NCI-H1436 treated with DMSO at 0.1 percent for 48 hours (cell line): ENCODE measurements around the gene USP31.

Source experiments
- DNase-seq: peaks from one replicate; lab custom pipeline; 2025; lab: John Stamatoyannopoulos, UW

The USP31 gene

DNA sequence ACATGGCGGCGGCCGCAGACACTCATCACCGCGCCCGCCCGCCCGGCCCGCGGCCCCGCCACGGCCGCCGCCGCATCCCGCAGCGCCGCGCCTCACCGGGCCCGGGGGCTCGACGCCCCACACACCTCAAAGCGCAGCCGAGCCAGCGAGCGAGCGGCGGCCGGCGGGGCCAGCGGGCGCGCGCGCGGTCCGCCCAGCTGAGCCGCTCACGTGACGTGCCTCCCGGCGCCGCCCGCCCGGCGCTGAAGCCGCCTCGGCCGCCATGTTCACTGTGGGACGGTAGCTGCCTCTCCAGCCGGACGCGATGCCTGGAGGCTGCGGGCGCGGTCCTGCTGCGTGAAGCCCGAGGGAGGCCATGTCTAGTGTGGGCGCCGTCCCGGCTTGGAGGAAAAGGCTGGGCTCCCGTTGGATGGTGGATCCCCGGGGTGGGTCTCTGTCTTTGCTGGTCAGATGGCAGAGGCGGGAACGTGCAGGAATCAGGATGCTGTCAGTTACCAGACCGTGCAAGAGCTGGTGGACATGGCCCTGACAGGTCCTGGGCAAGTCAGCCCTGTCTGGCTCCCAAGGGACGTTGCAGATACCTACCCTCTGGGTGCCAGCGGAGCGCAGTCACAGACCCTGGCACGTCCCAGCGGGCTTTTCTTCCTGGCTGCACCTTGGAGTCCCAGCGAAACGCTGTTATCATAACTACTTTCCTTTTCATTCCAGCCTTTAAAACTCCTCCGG, at the start of gene USP31:
TSS of gene USP31 (minus strand) at position 186 of the 726 bp plus-strand sequence. CDS start at position 4, 182 bp downstream.
- peak; percentile 68 for DNase-seq

DNA sequence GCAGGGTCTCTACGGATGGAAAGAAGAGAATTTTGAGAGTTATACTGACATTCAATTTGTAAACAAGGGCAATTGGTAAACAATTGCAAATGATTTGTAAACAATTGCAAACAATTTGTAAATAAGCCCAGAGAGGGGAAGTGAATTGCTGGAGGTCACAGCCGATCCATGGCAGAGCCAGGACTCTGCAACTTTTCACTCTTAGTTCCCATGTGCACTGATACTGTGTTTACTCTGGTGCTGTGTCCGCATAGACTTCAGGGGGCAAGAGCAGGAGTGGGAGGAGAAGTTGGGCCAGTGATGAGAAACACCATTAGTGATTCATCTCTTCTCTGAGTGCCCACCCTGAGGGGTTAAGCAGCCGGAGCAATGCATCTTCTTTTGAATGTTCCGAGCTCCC, 47.3 kb upstream of the USP31 start:
- no peak for DNase-seq

GRCh38 chr16:23195366-23195978, 46.2 kb upstream of the USP31 start:
- DNase-seq = no peak

DNA sequence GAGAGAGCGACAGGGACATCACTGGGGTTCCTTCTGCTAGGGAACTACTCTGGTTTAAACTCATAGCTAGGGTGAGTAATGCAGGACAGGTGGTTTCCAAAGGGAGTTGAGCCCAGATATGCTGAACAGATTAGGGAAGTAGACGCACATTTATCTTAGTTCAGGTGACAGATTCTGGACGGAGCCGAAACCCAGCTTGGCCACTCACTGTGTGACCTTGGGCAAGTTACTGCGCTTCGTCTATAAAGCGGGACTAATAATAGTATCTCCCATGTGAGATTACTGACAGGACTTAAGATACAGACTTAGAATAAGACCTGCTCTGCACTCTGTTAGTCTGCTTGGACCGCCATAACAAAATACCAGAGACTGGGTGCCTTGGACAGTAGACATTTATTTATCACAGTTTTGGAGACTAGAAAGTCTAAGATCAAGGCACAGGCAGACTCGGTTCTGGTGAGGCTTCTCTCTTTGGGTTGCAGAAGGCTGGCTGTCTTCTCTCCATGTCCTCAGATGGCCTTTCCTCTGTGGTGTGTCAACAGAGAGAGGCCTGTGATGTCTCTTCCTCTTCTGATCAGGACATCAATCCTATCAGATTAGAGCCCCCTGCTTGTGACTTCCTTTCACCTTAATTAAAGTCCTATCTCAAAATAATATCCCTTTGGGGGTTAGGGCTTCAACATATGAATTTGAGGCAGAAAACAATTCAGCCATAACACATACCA, 45.4 kb upstream of the USP31 start:
- no peak for DNase-seq

- no peak for DNase-seq
These were observed 39.7 kb upstream of the USP31 start for GRCh38 chr16:23188911-23189310.

DNA sequence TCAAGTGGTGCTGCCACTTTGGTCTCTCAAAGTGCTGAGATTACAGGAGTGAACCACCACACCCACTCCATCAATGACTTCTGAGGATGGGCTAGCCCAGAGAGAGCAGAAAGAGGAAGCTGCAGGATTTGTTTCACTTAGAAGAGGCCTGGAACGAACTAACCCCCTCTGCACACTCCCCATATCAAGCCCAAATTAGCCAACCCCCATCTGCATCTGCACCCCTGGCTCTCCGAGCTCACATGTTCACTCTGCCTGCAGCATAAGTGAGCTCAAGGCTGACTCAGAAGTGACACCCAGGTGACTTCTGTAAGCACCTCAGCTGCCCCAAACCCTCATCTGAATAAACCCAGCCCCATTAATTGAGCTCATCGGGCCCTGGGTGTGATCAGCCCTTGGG, 38.1 kb upstream of the USP31 start:
- DNase-seq = no peak

DNA sequence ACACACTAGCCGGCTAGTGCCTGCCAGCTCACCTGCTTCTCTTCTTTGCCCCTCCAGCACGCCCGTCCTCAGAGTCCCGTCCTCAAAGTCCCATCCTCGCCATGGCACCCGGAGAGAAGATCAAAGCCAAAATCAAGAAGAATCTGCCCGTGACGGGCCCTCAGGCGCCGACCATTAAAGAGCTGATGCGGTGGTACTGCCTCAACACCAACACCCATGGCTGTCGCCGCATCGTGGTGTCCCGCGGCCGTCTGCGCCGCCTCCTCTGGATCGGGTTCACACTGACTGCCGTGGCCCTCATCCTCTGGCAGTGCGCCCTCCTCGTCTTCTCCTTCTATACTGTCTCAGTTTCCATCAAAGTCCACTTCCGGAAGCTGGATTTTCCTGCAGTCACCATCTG, 36.9 kb upstream of the USP31 start:
- no peak for DNase-seq

DNA sequence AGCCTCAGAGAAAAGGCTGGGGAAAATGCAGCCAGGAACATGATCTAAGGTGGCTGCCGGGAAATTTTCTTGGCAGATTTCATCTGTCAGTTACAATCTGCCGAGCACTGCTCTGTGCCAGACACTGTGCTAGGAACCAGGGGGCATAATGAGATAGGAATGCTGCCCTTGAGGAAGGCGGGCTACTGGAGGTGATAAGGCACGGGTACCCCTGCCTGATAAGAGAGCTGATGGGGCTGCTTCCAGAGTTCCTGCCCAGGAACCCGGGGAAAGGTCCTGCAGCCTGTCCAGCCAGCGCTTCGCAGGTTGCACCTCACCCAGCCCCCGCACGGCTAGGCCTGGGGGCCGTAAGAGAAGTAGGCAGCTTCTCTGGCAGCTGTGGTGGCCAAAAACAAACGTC, 36.4 kb upstream of the USP31 start:
- DNase-seq = no peak

- no peak for DNase-seq
These were observed 34.3 kb upstream of the USP31 start for GRCh38 chr16:23183543-23183862.

DNA sequence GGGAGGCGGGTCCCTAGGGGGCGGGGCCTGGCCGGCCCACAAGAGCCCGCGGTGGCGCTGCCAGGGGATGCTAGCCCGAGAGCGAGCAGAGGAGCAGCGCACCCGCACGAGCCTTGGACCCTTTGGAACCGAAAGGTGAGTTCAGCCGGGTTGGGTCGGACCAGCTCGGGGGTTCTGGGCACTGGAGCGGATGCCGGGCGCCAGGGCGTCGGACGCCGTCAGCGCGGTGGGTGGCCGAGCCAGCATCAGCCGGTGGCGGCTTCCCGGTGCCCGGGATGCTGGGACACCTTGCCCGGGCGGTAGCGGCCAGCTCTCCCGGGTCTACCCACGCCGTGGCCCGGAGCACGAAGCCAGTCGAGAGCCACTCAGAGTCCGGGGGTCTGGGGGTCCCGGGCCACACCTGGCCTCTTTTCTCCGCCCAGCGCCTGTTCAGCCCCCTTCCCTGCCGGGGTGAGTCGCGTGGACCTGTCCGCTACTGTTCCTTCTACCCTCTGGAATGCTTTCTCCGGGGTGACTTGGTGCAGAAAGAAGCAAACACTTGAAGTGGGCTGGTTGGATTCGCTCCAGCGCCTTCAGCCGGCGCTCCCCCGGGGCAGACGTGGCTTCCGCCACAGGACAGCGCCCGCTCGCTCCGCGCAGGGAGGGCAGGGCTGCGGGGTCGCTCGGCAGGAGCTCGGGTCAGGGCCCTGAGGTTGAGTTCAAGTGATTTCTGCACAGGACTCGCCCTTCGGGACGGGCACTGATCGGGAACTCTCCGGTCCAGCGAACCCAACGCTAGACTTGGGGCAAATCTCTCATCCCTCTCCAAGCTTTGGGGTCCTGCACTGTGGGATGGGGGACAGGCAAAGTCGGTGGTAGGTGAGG, 33.7 kb upstream of the USP31 start, which contains the start of gene SCNN1G:
TSS of gene SCNN1G (plus strand) at position 67 of the 864 bp plus-strand sequence. CDS start 3,527 bp downstream, outside the sequence.
- DNase-seq = no peak

DNA sequence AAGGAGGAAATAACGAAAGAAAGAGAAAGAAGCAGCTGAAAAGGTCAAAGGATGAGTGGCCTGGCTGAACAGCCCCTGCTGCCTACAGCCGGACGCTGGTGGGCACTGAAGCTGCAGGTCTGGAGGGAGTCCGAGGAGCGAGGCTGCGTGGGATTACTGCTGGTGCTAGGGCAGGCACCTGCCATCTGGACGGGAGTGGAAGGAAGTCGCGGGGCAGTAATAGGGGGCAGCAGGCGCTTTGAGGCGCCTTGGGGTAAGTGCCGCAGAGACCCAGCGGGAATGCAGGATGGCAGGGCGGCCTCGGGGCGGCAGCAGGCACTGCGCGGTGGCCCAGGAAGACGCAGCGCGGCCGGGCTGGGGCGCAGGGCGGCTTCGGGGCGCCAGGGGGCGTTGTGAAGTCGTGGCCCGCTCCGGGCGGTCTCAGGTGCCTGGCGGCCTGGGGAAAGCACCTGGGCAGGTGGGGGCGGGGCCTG, 33.0 kb upstream of the USP31 start:
- peak; percentile 33 for DNase-seq

- DNase-seq = no peak
These were observed 32.3 kb upstream of the USP31 start for GRCh38 chr16:23181506-23181905.

- no peak for DNase-seq
These were observed 26.4 kb upstream of the USP31 start for GRCh38 chr16:23175651-23176050.

DNA sequence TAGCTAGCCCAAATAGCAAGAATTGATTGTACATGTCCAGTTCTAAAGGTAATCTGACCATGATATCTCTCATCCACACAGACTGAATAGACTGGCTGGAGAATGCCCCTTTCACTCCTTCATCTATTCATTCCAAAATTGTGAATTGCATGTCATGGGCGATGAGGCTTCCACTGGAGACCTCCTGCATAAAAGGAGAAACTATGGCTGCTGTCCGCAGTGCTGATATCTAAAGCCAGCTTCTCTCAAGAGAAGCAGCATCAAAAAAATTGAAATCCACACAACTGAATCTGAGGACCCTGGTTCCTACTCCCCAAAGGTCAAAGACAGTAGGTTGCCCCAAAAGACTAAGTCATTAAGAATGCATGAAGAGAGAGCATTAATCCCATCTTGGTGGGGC, 25.4 kb upstream of the USP31 start:
- no peak for DNase-seq

DNA sequence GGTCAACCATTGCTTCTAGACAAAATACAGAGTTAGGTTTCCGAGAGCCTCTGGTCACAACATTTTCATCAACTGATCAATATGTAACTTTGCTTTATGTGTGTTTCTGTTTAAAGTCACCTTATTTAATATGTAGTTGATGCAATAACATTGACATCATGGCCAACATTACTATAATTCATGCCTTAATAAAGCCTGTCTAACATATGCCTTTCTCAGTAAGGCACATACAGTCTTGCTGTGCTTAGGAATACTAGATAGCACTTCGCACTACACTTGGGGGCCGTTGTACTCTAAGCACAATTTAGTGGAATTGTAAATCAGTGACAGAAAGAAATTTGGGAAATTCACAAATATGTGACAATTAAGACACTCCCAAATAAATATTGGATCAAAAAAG, 23.7 kb upstream of the USP31 start:
- no peak for DNase-seq

DNA sequence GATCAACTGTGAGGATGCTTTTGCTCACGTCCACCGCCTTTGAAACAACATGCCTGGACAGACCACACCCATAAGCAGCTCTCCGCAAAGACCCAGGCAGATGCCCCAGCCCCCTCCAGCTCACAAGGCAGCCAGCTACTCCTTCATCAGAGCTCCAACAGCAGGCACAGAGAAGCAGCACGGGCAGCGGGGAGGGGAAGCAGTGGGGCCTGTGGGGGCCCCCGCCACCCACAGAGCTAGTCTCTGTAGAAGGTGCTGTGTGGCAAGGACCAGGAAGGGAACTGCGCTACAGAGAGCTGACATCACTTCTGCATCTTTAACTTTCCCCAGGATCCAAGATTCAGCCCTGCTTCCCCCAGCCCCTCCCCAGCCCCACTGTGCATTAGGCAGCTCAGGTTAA, 23.3 kb upstream of the USP31 start:
- no peak for DNase-seq

DNA sequence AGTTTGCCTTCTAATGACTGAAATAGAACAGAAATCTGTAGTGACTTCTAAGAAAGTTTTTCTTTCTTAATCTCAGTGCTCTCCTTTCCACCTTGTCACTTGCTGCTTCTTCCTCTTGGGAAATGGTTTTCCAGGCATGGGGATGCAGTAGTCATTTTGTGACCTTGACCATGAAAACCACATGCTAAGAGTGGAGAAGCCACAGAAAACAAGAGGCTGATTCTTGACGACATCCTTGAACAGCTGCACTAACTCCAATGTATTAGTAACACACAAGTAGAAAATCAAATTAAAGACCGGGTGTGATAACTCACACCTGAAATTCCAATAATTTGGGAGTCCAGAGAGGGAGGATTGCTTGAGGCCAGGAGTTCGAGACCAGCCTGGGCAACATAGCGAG, 15.5 kb upstream of the USP31 start:
- no peak for DNase-seq

GRCh38 chr16:23163921-23164320, 14.7 kb upstream of the USP31 start:
- DNase-seq = no peak

DNA sequence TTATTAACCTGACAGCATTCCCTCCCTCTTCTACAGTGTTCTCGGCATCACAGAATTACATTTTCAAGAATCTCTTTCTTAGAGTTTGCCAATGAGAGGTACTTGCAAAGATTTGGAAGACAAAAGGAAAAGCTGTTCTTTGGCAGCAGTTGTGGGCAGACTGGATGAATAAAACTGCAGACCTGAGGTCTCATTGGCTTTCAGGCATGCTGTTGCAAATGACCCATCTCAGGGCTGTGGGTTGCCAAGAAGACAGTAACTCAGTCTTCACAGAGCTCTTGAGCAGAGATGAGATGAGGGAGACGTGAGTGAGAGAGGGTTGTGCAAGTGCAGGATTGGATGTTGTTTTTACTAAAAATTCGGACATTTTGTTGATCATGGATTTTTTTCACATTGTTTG, 11.3 kb upstream of the USP31 start:
- DNase-seq = no peak

DNA sequence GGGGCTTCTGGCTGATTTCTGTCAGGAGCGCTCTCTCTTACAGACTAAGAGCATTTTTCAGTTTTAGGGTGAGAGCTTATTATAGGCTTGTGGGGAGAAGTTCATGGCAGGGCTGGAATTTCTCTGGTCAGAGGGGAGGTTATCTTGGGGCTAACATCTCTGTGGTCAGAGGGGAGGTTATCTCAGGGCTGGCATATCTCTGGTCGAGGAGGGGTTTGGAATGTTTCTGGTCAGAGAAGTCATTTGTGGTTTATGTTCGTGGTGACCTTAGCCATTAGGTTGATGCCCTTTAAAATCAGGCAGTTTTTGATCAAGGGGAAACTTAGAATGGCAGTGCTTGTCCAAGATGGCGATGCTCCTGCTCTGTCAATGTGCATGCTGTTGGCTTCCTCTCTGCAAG, 10.8 kb upstream of the USP31 start:
- no peak for DNase-seq

- no peak for DNase-seq
These were observed 8.9 kb upstream of the USP31 start for GRCh38 chr16:23158114-23158513.

DNA sequence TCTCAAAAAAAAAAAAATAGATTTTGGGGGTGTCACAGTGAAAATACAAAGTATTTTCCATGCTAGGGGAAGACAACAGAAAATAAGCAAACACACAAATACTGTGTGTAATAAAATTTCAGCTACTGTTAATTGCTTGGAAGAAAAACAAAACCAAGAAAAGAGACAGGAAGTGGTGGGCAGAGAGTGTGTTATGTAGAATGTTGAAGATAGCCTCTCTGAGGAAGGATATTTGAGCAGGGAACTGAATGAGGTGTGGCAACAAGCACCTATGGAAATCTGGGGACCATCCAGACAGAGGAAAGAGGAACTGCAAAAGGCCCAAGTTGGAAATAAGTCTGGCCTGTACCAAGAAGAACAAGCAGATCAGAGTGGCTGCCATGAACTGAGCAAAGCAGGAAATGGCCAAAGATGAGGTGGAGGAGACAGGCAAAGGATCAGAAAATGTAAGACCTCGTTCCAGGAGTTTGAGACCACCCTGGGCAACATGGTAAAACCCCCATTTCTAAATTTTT, 7.8 kb upstream of the USP31 start:
- no peak for DNase-seq
